ENCODE results near the gene TBK1. TPM values are rescaled to one million over a fixed set of nuclear protein-coding genes. Genes with fewer than 3 reads are reported as not detected.
A peak's percentile ranks its signal among the peaks of the same experiment; 100 is the strongest.

Gene TBK1
- total and polyA plus RNA-seq, 9 of the 15 experiments (the other 6 are each of a cell fraction or from before 2014, with no cell fraction given), result 20.4 to 42.0 (median 27.8) TPM

DNA sequence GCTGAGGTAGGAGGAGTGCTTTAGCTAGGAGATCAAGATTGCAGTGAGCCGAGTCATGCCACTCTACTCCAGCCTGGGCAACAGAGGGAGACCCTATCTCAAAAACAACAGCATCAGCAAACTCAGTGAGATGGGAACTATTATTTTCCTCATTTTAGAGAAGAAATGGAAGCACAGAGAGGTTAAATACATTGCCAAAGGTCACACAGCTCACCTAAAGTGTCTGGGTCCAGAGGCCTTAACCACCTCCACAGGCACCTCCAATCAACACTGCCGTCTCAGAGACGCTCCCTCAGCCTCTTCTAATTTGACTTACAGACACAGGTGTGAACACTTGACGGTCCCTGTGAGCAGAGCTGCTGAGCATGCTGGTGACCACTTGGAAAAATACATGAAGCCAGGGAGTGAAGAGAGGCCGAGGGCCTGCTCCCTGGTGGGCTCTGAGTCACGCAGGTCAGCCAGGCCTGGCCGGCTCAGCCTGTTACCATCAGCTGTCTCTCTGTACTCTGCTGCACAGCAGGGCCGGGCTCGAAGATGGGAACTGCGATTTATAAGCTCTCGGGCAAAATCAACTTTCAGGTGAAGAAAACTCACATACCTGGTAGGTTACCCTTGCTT, 80.9 kb downstream of the TBK1 start (continued):
- TF ChIP-seq, protein P1, sequence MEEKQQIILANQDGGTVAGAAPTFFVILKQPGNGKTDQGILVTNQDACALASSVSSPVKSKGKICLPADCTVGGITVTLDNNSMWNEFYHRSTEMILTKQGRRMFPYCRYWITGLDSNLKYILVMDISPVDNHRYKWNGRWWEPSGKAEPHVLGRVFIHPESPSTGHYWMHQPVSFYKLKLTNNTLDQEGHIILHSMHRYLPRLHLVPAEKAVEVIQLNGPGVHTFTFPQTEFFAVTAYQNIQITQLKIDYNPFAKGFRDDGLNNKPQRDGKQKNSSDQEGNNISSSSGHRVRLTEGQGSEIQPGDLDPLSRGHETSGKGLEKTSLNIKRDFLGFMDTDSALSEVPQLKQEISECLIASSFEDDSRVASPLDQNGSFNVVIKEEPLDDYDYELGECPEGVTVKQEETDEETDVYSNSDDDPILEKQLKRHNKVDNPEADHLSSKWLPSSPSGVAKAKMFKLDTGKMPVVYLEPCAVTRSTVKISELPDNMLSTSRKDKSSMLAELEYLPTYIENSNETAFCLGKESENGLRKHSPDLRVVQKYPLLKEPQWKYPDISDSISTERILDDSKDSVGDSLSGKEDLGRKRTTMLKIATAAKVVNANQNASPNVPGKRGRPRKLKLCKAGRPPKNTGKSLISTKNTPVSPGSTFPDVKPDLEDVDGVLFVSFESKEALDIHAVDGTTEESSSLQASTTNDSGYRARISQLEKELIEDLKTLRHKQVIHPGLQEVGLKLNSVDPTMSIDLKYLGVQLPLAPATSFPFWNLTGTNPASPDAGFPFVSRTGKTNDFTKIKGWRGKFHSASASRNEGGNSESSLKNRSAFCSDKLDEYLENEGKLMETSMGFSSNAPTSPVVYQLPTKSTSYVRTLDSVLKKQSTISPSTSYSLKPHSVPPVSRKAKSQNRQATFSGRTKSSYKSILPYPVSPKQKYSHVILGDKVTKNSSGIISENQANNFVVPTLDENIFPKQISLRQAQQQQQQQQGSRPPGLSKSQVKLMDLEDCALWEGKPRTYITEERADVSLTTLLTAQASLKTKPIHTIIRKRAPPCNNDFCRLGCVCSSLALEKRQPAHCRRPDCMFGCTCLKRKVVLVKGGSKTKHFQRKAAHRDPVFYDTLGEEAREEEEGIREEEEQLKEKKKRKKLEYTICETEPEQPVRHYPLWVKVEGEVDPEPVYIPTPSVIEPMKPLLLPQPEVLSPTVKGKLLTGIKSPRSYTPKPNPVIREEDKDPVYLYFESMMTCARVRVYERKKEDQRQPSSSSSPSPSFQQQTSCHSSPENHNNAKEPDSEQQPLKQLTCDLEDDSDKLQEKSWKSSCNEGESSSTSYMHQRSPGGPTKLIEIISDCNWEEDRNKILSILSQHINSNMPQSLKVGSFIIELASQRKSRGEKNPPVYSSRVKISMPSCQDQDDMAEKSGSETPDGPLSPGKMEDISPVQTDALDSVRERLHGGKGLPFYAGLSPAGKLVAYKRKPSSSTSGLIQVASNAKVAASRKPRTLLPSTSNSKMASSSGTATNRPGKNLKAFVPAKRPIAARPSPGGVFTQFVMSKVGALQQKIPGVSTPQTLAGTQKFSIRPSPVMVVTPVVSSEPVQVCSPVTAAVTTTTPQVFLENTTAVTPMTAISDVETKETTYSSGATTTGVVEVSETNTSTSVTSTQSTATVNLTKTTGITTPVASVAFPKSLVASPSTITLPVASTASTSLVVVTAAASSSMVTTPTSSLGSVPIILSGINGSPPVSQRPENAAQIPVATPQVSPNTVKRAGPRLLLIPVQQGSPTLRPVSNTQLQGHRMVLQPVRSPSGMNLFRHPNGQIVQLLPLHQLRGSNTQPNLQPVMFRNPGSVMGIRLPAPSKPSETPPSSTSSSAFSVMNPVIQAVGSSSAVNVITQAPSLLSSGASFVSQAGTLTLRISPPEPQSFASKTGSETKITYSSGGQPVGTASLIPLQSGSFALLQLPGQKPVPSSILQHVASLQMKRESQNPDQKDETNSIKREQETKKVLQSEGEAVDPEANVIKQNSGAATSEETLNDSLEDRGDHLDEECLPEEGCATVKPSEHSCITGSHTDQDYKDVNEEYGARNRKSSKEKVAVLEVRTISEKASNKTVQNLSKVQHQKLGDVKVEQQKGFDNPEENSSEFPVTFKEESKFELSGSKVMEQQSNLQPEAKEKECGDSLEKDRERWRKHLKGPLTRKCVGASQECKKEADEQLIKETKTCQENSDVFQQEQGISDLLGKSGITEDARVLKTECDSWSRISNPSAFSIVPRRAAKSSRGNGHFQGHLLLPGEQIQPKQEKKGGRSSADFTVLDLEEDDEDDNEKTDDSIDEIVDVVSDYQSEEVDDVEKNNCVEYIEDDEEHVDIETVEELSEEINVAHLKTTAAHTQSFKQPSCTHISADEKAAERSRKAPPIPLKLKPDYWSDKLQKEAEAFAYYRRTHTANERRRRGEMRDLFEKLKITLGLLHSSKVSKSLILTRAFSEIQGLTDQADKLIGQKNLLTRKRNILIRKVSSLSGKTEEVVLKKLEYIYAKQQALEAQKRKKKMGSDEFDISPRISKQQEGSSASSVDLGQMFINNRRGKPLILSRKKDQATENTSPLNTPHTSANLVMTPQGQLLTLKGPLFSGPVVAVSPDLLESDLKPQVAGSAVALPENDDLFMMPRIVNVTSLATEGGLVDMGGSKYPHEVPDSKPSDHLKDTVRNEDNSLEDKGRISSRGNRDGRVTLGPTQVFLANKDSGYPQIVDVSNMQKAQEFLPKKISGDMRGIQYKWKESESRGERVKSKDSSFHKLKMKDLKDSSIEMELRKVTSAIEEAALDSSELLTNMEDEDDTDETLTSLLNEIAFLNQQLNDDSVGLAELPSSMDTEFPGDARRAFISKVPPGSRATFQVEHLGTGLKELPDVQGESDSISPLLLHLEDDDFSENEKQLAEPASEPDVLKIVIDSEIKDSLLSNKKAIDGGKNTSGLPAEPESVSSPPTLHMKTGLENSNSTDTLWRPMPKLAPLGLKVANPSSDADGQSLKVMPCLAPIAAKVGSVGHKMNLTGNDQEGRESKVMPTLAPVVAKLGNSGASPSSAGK (IDR thresholded peaks at IDR 0.05), result 0 out of 2 replicates have a peak, but pooled peaks have one; percentile 25
- TF ChIP-seq SRSF9 (IDR thresholded peaks at IDR 0.05; ENCODE audit: borderline replicate concordance, low read depth, low read length) (no peak), ZNF696 (CRISPR knock-in tag; conservative IDR thresholded peaks at IDR 0.05) (no peak), ZNF609 (CRISPR knock-in tag; IDR thresholded peaks at IDR 0.05; ENCODE audit: borderline replicate concordance) (no peak), ZNF263 (CRISPR knock-in tag; IDR thresholded peaks at IDR 0.05; ENCODE audit: borderline replicate concordance) (no peak), PYGO2 (tag; IDR thresholded peaks at IDR 0.05) (no peak), HCFC1 (IDR thresholded peaks at IDR 0.05; ENCODE audit: low read depth, low read length) (no peak), ZNF655 (CRISPR knock-in tag; IDR thresholded peaks at IDR 0.05) (no peak), ZBTB7A (IDR thresholded peaks at IDR 0.05; ENCODE audit: borderline replicate concordance, control insufficient read depth, low read depth, low read length) (no peak)
